HG03521 (cell line): ENCODE data around the gene ZNF367.

Experiments used
- ATAC-seq: cut with Tn5 transposase; IDR thresholded peaks from one replicate; pipeline ENCODE4 v1.9.1; 2021; ENCODE audit warnings: mild to moderate bottlenecking, moderate library complexity; ENCODE audit not compliant: unreplicated experiment

Gene ZNF367

GRCh38 chr9:96418083-96418919 lies at the start of gene ZNF367:
Gene ZNF367 (minus strand): TSS chr9:96418370. CDS start chr9:96418032, 338 bp downstream.
- peak; percentile 62 for ATAC-seq

GRCh38 chr9:96467784-96468183 lies 49.6 kb upstream of the ZNF367 start:
- no peak for ATAC-seq

- ATAC-seq = no peak
Measured at GRCh38 chr9:96464426-96464825, 46.3 kb upstream of the ZNF367 start.

DNA sequence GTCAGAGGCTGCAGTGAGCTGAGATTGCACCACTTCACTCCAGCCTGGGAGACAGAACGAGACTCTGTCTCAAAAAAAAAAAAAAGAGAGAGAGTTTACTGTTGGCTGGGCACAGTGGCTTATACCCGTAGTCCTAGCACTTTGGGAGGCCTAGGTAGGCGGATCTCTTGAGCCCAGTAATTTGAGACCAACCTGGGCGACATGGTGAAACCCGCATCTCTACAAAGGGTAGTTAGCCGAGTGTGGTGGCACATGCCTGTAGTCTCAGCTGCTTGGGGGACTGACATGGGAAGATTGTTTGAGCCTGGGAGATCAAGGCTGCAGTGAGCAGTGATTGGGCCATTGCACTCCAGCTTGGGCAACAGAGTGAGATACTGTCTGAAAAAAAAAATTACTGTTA lies 44.4 kb upstream of the ZNF367 start:
- no peak for ATAC-seq

GRCh38 chr9:96461336-96461735 lies 43.2 kb upstream of the ZNF367 start:
- no peak for ATAC-seq

DNA sequence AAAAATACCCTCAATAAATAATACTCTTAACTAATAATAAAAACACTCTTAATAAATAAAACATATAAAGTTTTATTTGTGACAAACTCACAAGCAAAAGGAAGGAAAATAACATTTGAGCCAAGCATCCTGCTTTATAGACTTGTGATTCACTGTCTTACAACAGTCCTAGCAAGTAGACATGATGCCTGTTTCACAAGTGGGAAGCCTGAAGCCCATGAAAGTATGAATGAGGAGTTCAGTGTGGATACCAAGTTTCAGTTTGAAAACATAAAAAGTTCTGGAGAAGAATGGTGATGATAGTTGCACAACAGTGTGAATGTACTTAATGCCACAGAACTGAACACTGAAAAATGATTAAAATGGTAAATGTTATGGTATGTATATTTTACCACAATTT lies 42.7 kb upstream of the ZNF367 start:
- no peak for ATAC-seq

GRCh38 chr9:96460470-96460869 lies 42.3 kb upstream of the ZNF367 start:
- ATAC-seq = no peak

DNA sequence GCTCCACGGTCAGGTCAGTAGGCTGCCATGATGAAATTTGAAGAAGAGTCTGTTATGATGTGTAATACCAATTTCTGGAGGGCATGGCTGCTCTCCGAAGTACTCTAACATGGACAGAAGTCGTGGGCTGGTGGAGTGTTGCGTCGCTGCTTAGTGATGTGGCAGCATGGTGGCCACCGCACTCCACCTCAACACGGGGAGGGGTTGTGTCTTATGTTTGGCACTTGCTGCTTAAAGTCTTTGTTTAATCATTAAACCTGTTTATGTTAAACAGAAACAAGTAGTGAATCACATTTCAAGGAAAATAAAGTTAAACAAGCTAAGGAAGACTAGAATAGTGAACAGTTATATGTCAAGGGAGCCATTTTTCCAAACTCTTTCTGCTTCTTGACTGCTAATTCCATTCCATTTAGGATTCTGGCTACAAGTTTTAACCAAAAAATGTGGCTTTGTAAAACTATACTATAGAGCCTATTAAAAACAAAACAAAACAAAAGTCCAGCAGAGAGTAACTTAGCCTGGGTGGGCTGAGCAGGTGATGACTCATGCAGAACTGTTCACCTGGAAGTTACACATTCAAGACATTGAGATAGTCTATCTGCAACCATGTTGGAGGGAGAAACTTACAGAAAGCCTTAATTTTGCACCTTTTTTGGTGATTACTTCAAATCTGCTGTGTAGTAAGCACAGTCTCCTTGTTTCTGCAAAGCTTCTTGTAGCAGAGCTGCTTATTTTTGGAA lies 41.3 kb upstream of the ZNF367 start:
- no peak for ATAC-seq

DNA sequence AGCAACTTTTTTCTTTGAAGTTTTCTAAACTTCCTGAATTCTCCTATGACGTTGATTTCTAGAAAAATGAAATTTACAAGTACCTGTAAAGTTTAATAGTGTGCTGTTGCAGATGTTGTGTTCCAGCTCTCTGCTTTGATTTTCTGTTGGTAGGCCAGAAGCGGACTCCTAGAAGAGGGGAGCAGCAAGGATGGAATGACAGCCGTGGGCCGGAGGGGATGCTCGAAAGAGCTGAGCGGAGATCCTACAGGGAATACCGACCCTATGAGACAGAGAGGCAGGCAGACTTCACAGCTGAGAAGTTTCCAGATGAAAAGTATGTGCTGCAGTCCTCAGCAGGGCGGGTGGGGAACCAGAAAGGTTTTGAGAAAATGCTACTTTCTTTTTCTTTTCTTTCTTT lies 40.1 kb upstream of the ZNF367 start:
- no peak for ATAC-seq

GRCh38 chr9:96457266-96457665 lies 39.1 kb upstream of the ZNF367 start:
- ATAC-seq = no peak

DNA sequence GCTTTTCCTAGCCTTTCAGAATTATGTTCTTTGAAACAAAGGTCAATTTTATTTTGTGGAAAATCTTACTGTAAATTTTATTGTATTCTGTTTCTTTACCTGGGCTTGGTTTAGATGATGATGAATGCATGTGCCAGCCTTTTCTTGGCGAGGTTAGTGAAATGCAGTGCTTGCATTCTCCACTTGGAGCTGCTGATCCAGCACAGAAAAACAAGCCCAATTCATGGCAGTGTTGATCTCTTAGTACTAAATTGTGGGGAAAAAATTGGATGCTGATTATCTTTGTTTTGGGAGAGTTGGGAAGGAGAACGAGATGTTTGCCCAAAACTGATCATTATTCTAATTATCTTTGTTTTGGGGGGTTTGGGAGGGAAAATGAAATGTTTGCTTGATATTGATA lies 35.5 kb upstream of the ZNF367 start:
- ATAC-seq = no peak

GRCh38 chr9:96450613-96451528 lies 32.7 kb upstream of the ZNF367 start:
- ATAC-seq = no peak

DNA sequence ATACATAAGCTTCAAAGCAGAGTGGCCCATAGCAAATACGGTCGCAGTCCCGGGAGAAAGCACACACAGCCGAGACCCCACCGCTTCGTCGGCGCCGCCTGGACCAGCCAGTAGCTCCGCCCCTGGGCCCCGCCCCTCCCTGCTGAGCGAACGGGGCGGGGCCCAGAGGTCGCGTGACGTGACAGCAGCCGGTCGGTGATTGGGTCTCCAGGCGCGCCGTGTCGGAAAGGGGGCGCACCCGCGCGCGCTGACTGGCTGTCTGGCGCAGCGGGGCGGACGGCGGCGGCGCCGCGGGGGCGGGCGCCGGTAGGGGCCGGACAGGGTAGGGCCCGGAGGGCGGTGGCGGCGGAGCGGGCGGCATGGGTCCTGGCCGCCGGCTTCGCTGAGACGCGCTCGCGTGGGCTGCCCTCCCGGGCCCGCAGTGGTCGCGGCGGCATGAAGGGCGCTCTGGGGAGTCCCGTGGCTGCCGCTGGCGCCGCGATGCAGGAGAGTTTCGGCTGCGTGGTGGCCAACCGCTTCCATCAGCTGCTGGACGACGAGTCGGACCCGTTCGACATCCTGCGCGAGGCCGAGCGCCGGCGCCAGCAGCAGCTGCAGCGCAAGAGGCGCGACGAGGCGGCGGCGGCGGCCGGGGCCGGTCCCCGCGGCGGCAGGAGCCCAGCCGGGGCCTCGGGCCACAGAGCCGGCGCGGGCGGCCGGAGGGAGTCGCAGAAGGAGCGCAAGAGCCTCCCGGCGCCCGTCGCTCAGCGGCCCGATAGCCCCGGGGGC lies 31.9 kb upstream of the ZNF367 start, which contains the start of gene HABP4:
Gene HABP4, plus strand, starts transcription at position 325 of the 768 bp plus-strand sequence. Its CDS starts 111 bp downstream, at position 436.
- peak; percentile 98 for ATAC-seq

GRCh38 chr9:96449523-96449844 lies 31.3 kb upstream of the ZNF367 start:
- no peak for ATAC-seq

DNA sequence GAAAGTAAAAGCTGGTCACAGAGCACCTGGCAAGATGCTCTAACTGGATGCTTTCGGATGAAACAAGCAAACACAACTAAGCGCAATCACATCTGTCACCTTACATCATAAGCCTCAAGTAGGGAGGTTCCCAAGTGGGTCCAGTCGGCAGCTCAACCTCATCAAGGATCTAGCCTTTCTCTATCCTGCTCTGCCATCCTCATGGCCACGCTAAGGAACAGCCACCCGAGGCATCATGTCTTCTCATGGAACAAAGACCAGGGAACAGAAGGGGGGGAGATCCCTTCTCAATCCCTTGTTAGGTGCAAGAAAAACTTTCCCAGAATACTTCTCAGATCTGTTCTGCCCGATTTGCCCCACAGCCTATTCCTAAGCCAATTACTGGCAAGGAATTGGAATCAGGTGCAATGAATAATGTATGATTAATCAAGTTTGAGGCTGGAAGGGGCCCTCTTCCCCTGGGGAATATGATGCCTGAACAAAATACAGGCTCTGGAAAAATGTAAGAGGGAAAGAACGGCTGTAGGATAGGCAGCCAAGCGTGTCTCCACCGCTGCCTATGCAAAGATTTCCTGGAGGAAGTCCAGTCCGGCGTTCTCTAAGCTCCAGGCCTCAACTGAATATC lies 30.5 kb upstream of the ZNF367 start:
- no peak for ATAC-seq

GRCh38 chr9:96447406-96447805 lies 29.2 kb upstream of the ZNF367 start:
- no peak for ATAC-seq

GRCh38 chr9:96442491-96442890 lies 24.3 kb upstream of the ZNF367 start:
- ATAC-seq = no peak

GRCh38 chr9:96441798-96442445 lies 23.8 kb upstream of the ZNF367 start:
- no peak for ATAC-seq

- no peak for ATAC-seq
Measured at GRCh38 chr9:96440671-96441199, 22.6 kb upstream of the ZNF367 start.
